ENCODE measurements around the gene ABCA12.

ABCA12 gene

DNA sequence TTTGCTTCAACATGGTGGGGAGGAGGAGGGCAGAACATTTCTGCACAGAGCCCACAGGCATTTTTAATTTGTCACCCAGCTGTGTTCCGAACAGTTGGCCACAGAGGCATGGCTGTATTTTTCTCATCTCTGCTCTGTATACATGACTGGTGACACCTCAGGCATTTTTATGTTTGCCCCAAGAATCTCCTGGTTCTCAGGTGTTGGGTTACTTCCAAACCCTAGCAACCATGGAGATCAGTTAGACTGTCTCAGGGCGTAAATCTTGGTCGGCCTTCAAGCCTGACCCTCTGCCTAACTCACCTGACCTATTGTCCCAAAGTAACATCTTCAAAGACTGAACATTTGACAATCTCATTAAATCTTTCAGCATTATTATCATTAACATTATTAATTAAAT is 100.0 kb downstream of the ABCA12 start:
- DNase-seq (ENCODE audit: low spot score): no peak
- TF ChIP-seq, protein P1, sequence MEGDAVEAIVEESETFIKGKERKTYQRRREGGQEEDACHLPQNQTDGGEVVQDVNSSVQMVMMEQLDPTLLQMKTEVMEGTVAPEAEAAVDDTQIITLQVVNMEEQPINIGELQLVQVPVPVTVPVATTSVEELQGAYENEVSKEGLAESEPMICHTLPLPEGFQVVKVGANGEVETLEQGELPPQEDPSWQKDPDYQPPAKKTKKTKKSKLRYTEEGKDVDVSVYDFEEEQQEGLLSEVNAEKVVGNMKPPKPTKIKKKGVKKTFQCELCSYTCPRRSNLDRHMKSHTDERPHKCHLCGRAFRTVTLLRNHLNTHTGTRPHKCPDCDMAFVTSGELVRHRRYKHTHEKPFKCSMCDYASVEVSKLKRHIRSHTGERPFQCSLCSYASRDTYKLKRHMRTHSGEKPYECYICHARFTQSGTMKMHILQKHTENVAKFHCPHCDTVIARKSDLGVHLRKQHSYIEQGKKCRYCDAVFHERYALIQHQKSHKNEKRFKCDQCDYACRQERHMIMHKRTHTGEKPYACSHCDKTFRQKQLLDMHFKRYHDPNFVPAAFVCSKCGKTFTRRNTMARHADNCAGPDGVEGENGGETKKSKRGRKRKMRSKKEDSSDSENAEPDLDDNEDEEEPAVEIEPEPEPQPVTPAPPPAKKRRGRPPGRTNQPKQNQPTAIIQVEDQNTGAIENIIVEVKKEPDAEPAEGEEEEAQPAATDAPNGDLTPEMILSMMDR (IDR thresholded peaks at IDR 0.05; ENCODE audit: extremely low read depth, missing control alignments): no peak

DNA sequence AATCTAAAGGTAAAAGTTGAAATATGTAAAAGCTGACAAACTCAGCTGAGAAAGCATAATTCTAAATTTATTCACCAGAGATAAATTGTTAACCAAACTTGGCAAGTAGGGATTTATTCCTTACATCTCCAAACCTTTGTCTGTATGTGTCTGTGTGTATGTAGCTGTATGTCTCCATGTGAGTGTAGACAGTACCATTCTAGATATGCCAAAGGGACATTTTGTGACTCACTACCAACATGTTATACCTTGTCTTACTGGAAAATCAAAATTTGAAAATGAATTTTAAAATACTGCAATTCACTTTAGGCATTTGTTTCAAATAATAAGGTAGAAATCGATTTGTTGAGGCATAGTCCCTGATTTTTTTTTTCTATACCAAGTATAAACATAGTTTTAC is 102.1 kb downstream of the ABCA12 start:
- DNase-seq (ENCODE audit: low spot score): no peak
- TF ChIP-seq, protein P1 (IDR thresholded peaks at IDR 0.05; ENCODE audit: extremely low read depth, missing control alignments): no peak

DNA sequence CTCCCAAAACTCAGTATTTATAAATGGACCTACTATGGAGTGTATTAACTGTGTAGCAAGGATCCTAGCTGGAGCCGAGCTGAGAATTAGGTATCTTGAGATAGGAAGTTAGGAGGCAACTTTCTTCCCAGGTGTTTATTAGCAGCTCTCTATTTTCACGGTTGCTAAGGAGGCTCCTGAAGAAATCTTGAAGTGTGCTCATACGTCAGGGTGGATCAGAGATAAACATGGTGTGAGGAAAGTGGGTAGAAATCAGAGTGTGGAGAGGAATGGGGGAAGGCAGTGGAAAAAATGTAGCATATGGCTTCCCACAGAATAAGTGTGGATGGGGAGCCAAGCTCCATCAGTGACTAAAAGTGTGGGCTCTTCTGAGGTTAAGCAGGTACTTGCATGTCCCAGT is 104.3 kb downstream of the ABCA12 start:
- no peak for DNase-seq (ENCODE audit: low spot score)
- TF ChIP-seq, protein P1 (IDR thresholded peaks at IDR 0.05; ENCODE audit: extremely low read depth, missing control alignments): no peak

DNA sequence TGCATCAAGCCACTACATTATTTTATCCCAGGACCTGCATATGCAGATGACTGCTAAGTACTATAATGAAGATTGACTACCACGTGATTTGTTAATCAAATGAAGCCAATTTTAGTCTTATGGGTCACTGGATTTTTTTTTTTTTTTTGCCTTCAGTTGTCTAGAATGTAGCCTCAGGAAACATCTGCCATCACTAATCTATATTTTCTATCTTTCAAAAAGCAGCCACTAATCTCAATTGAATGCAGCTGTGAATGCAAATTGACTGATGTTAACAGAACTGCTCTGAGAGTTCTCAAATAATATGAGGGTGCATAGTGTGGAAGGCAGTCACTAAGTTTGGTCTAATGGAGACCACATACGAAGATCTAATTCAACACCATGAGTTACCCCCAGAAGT is 106.3 kb downstream of the ABCA12 start:
- TF ChIP-seq, protein P1 (IDR thresholded peaks at IDR 0.05; ENCODE audit: extremely low read depth, missing control alignments): no peak
- DNase-seq (ENCODE audit: low spot score): no peak

DNA sequence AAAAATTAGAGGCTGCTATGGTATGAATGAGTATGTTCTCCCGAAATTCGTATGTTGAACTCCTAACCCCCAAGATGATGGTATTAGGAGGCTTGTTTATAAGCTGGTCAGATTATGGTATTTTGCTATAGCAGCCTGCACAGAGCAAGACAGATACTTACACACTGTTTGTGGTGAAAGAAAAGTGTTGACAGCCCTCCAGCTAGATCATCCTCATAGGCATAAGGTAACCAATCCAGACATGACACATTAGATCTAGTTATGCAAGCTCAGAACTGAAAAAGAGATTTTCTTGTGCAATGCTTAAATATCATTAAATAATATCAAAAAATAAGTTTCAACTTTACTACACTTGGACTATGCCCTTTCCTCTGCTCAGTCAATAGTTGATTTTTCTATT is 107.1 kb downstream of the ABCA12 start:
- TF ChIP-seq, protein P1 (IDR thresholded peaks at IDR 0.05; ENCODE audit: extremely low read depth, missing control alignments): no peak
- DNase-seq (ENCODE audit: low spot score): no peak

DNA sequence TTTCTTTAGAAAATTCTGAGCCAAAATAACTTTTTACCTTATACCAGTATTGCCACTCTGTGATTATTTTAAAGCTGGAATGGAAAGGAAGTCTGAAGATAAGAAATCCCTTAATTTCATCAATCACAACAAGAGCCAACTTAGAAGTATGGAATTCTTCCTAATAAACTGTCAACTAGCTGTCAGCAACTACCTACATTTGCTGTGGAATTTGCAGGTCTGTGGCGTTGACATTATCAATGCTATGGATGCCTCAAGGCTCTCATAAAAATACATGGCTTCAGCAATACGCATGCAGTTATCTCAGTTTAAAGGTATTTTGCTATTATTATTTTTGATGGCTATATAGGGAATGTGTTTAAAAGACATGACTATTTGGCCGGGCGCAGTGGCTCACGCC is 108.5 kb downstream of the ABCA12 start:
- TF ChIP-seq, protein P1 (IDR thresholded peaks at IDR 0.05; ENCODE audit: extremely low read depth, missing control alignments): no peak
- DNase-seq (ENCODE audit: low spot score): no peak

DNA sequence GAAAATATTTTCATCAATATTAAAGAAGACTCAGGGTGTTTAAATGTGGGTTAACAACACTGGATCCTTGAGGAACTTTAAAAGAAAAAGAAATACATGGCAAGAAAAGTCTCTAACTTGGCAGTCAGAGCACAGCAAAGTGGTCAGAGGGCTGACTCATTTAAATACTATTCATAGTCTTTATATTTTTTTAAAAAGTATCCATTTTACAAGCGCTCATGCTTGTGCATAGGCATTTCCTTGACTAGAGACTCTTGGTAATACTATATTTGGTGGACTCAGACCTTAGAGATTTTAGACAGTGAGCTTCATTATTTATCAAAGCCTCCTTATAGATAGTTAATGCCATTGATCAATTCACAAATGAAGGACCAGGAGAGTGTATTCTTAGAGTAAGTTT is 110.2 kb downstream of the ABCA12 start:
- TF ChIP-seq, protein P1 (IDR thresholded peaks at IDR 0.05; ENCODE audit: extremely low read depth, missing control alignments): no peak
- DNase-seq (ENCODE audit: low spot score): no peak
